ENCODE results near the gene PIF1.

GRCh38 chr15:64836023-64836536 lies 10.6 kb upstream of the PIF1 start:
- no peak for TF ChIP-seq RAD21 (IDR thresholded peaks at IDR 0.05)
- TF ChIP-seq CTCF (IDR thresholded peaks at IDR 0.05; ENCODE audit: low read depth, low read length, missing input control) = no peak
- no peak for TF ChIP-seq MAX (IDR thresholded peaks at IDR 0.05)

Data from liver (tissue), 3 donors.